Neural progenitor cell (in vitro differentiated cells): Measurements from ENCODE around the gene CAV2. TPM values are rescaled to one million over a fixed set of nuclear protein-coding genes. Genes with fewer than 3 reads are reported as not detected.

ENCODE experiments used
- DNase-seq: peaks from one replicate; pipeline ENCODE4 v3.0.0-alpha.2; 2016; ENCODE audit warnings: low spot score
- H2AFZ ChIP-seq: fragments of 200-600 bp; sonication (generic); replicated peaks from 2 replicates; pipeline ENCODE4 v1.6.1; 2016; ENCODE audit warnings: antibody characterized with exemption
- H3F3A ChIP-seq: fragments of 200-600 bp; sonication (generic); 2 replicates; pipeline ENCODE4 v1.6.1; 2016; ENCODE audit warnings: antibody characterized with exemption, low read depth
- H3K27ac ChIP-seq: fragments of 200-600 bp; sonication (generic); 2 replicates; pipeline ENCODE4 v1.5.1; 2016; ENCODE audit warnings: mild to moderate bottlenecking
- H3K27me3 ChIP-seq: fragments of 200-600 bp; sonication (generic); 2 replicates; pipeline ENCODE4 v1.6.1; 2016; ENCODE audit warnings: mild to moderate bottlenecking, moderate library complexity
- H3K36me3 ChIP-seq: fragments of 200-600 bp; sonication (generic); 2 replicates; pipeline ENCODE4 v1.5.1; 2016
- H3K4me1 ChIP-seq: fragments of 200-600 bp; sonication (generic); 2 replicates; pipeline ENCODE4 v1.6.1; 2016; ENCODE audit warnings: mixed run types
- H3K4me2 ChIP-seq: fragments of 200-600 bp; sonication (generic); 2 replicates; pipeline ENCODE4 v1.6.1; 2016
- H3K4me3 ChIP-seq: fragments of 200-600 bp; sonication (generic); 2 replicates; pipeline ENCODE4 v1.5.1; 2016
- H3K79me2 ChIP-seq: fragments of 200-600 bp; sonication (generic); 2 replicates; pipeline ENCODE4 v1.6.1; 2016; ENCODE audit warnings: low read depth
- H3K9ac ChIP-seq: fragments of 200-600 bp; sonication (generic); 2 replicates; pipeline ENCODE4 v1.6.1; 2016
- H3K9me3 ChIP-seq: fragments of 200-600 bp; sonication (generic); 2 replicates; pipeline ENCODE4 v1.5.1; 2016; ENCODE audit warnings: low read depth
- H4K20me1 ChIP-seq: fragments of 200-600 bp; sonication (generic); 2 replicates; pipeline ENCODE4 v1.6.1; 2016; ENCODE audit warnings: low read depth
- H3K27ac Mint-ChIP-seq: 3 replicates; pipeline ENCODE4 v1.8.0; 2021; ENCODE audit warnings: mixed read lengths
- H3K27me3 Mint-ChIP-seq: 2 replicates; pipeline ENCODE4 v1.8.0; 2022; ENCODE audit warnings: low read depth, mild to moderate bottlenecking, inconsistent platforms, moderate library complexity, mixed read lengths; ENCODE audit not compliant: insufficient read depth
- H3K36me3 Mint-ChIP-seq: 3 replicates; pipeline ENCODE4 v1.8.0; 2021; ENCODE audit warnings: mixed read lengths
- H3K4me1 Mint-ChIP-seq: 3 replicates; pipeline ENCODE4 v1.8.0; 2021; ENCODE audit warnings: mixed read lengths
- H3K4me3 Mint-ChIP-seq: 3 replicates; pipeline ENCODE4 v1.8.0; 2021; ENCODE audit warnings: mild to moderate bottlenecking, moderate library complexity, mixed read lengths
- H3K9me3 Mint-ChIP-seq: 3 replicates; pipeline ENCODE4 v1.8.0; 2020; ENCODE audit warnings: mixed read lengths
- CTCF ChIP-seq: fragments of 200-600 bp; sonication (generic); IDR thresholded peaks from 2 replicates; pipeline ENCODE4 v1.5.1; 2017; ENCODE audit warnings: antibody characterized with exemption, mild to moderate bottlenecking
- EZH2 ChIP-seq: fragments of 200-600 bp; sonication (generic); IDR thresholded peaks from 2 replicates; pipeline ENCODE4 v1.6.1; 2017; ENCODE audit warnings: antibody characterized with exemption, mild to moderate bottlenecking, moderate library complexity
- EZH2phosphoT487 ChIP-seq: fragments of 200-600 bp; sonication (generic); IDR thresholded peaks from 2 replicates; pipeline ENCODE4 v1.6.1; 2017; ENCODE audit warnings: antibody characterized with exemption
- total RNA-seq: library from RNA; depleted of rRNA; stranded (reverse); fragments of >200 nt; gene quantifications from 2 replicates; pipeline ENCODE4 v1.2.3, GENCODE V29; 2015; ENCODE audit warnings: low replicate concordance

Gene CAV2
- total RNA-seq, 1 donor from 2014 or later: 0.37 TPM

GRCh38 chr7:116547347-116547746 lies 47.8 kb downstream of the CAV2 start:
- Mint-ChIP-seq H3K4me1 (no peaks in the 10 kb centered on the region), H3K27me3 (no peaks in the 10 kb centered on the region), H3K9me3 (no peaks in the 10 kb centered on the region), H3K36me3 (no peaks in the 10 kb centered on the region), H3K4me3 (no peak overlapping the region), H3K27ac (no peak overlapping the region)
- Histone ChIP-seq H3F3A (no peaks in the 10 kb centered on the region), H3K9me3 (no peaks in the 10 kb centered on the region), H3K4me3 (no peak overlapping the region), H3K36me3 (no peaks in the 10 kb centered on the region), H3K27ac (no peak overlapping the region), H2AFZ (no peak overlapping the region), H3K27me3 (no peaks in the 10 kb centered on the region), H4K20me1 (no peaks in the 10 kb centered on the region), H3K9ac (no peak overlapping the region), H3K4me1 (no peaks in the 10 kb centered on the region), H3K4me2 (no peak overlapping the region), H3K79me2 (no peaks in the 10 kb centered on the region)
- DNase-seq: no peak
- no peak for TF ChIP-seq EZH2
- TF ChIP-seq CTCF: no peak
- no peak for TF ChIP-seq EZH2phosphoT487

- Mint-ChIP-seq H3K4me1 (no peaks in the 10 kb centered on the region), H3K27me3 (no peaks in the 10 kb centered on the region), H3K27ac (no peak overlapping the region), H3K4me3 (no peak overlapping the region), H3K9me3 (no peaks in the 10 kb centered on the region), H3K36me3 (no peaks in the 10 kb centered on the region)
- H3K4me1 ChIP-seq: no peaks in the 10 kb centered on the region
- H3K27ac ChIP-seq: no peak overlapping the region
- H3K27me3 ChIP-seq: no peaks in the 10 kb centered on the region
- DNase-seq: no peak
- no peaks in the 10 kb centered on the region for H4K20me1 ChIP-seq
- H3K36me3 ChIP-seq: no peaks in the 10 kb centered on the region
- H3K4me2 ChIP-seq: no peak overlapping the region
- no peaks in the 10 kb centered on the region for H3K79me2 ChIP-seq
- H3K9me3 ChIP-seq: no peaks in the 10 kb centered on the region
- no peak overlapping the region for H2AFZ ChIP-seq
- TF ChIP-seq CTCF (no peak), EZH2 (no peak), EZH2phosphoT487 (no peak)
- H3K9ac ChIP-seq: no peak overlapping the region
- no peak overlapping the region for H3K4me3 ChIP-seq
- H3F3A ChIP-seq: no peaks in the 10 kb centered on the region
Observed at GRCh38 chr7:116548506-116548905, 49.0 kb downstream of the CAV2 start.

GRCh38 chr7:116549370-116549769 lies 49.8 kb downstream of the CAV2 start:
- Histone ChIP-seq H3F3A (no peaks in the 10 kb centered on the region), H4K20me1 (no peaks in the 10 kb centered on the region), H3K4me2 (no peak overlapping the region), H3K4me3 (no peak overlapping the region), H3K9me3 (no peaks in the 10 kb centered on the region), H2AFZ (no peak overlapping the region), H3K4me1 (no peaks in the 10 kb centered on the region), H3K36me3 (no peaks in the 10 kb centered on the region), H3K27me3 (no peaks in the 10 kb centered on the region), H3K79me2 (no peaks in the 10 kb centered on the region), H3K9ac (no peak overlapping the region), H3K27ac (no peak overlapping the region)
- Mint-ChIP-seq H3K27ac (no peak overlapping the region), H3K9me3 (no peaks in the 10 kb centered on the region), H3K36me3 (no peaks in the 10 kb centered on the region), H3K4me1 (no peaks in the 10 kb centered on the region), H3K4me3 (no peak overlapping the region), H3K27me3 (no peaks in the 10 kb centered on the region)
- DNase-seq: no peak
- TF ChIP-seq EZH2: no peak
- TF ChIP-seq EZH2phosphoT487: no peak
- TF ChIP-seq CTCF: no peak

- Histone ChIP-seq H3K9ac (no peak overlapping the region), H3K4me3 (no peak overlapping the region), H3K79me2 (no peaks in the 10 kb centered on the region), H3K4me2 (no peak overlapping the region), H3K36me3 (no peaks in the 10 kb centered on the region), H3F3A (no peaks in the 10 kb centered on the region), H3K4me1 (peaks cover 5% of the 10 kb centered on the region), H3K9me3 (no peaks in the 10 kb centered on the region), H4K20me1 (no peaks in the 10 kb centered on the region), H3K27me3 (no peaks in the 10 kb centered on the region), H3K27ac (no peak overlapping the region), H2AFZ (no peak overlapping the region)
- no peak for TF ChIP-seq EZH2
- Mint-ChIP-seq H3K27me3 (no peaks in the 10 kb centered on the region), H3K36me3 (no peaks in the 10 kb centered on the region), H3K4me1 (no peaks in the 10 kb centered on the region), H3K27ac (no peak overlapping the region), H3K4me3 (no peak overlapping the region), H3K9me3 (no peaks in the 10 kb centered on the region)
- no peak for DNase-seq
Observed at GRCh38 chr7:116551692-116552091, 52.2 kb downstream of the CAV2 start.
